GM12892 (cell line): Measurements from ENCODE around the gene DLAT.

Experiments used
- POLR2A ChIP-seq: IDR thresholded peaks from 2 replicates; pipeline ENCODE4 v1.6.1; 2011; ENCODE audit warnings: low read depth, low read length, control low read depth
- POLR2AphosphoS5 ChIP-seq: IDR thresholded peaks from 2 replicates; pipeline ENCODE4 v1.6.1; 2011; ENCODE audit warnings: low read depth, low read length, control low read depth
- TAF1 ChIP-seq: IDR thresholded peaks from 2 replicates; pipeline ENCODE4 v1.6.1; 2011; ENCODE audit warnings: low read depth, mild to moderate bottlenecking, control low read depth, low read length, borderline replicate concordance

DNA sequence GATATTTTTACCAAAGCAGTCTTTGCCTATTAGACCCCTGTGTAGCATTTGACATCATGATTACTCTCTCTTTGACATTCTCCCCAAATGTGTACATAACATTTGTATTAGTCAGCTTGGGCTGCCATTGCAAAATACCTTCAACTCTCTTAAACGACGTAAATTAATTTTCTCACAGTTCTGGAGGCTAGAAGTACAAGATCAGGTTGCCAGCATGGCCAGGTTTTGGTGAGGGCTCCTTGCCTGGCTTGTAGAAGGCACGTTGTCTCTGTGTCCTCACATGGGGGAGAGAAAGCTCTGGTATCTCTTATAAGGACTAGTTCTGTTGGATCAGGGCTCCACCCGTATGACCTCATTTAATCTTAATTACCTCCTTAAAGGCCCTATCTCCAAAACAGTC, 12.3 kb upstream of the DLAT start:
- TF ChIP-seq TAF1 (no peak), POLR2A (no peak), POLR2AphosphoS5 (no peak)
